ENCODE data around the gene ANK3. TPM values are rescaled to one million over a fixed set of nuclear protein-coding genes. Genes with fewer than 3 reads are reported as not detected.
A peak's percentile ranks its signal among the peaks of the same experiment; 100 is the strongest.

The ANK3 gene
- total and polyA plus RNA-seq, 2 donors from 2014 or later = 38.2 to 214 TPM

- DNase-seq (no peak), FAIRE-seq (no peak)
- peaks cover 0 to 2% (median 0%) of the 10 kb centered on the region in 3 donors for H3K36me3 ChIP-seq (ENCODE audit: control insufficient read depth in 2 of 3, insufficient read depth in 3 of 3, low read length in 3 of 3)
- no peak overlapping the region for H3K4me3 ChIP-seq (ENCODE audit: low read length in 3 of 3)
- no peaks in the 10 kb centered on the region for H3K9me3 ChIP-seq (ENCODE audit: control insufficient read depth in 2 of 3, insufficient read depth in 1 of 3, low read length in 3 of 3)
- H3K9ac ChIP-seq (ENCODE audit: low read length in 3 of 3) = no peak overlapping the region
- intact Hi-C loops (cut with DNase I) = loop anchor here (10.0 kb wide), 1 partner anchor 229 kb away; no protein-coding TSS in a partner anchor
- TF ChIP-seq, protein P1, sequence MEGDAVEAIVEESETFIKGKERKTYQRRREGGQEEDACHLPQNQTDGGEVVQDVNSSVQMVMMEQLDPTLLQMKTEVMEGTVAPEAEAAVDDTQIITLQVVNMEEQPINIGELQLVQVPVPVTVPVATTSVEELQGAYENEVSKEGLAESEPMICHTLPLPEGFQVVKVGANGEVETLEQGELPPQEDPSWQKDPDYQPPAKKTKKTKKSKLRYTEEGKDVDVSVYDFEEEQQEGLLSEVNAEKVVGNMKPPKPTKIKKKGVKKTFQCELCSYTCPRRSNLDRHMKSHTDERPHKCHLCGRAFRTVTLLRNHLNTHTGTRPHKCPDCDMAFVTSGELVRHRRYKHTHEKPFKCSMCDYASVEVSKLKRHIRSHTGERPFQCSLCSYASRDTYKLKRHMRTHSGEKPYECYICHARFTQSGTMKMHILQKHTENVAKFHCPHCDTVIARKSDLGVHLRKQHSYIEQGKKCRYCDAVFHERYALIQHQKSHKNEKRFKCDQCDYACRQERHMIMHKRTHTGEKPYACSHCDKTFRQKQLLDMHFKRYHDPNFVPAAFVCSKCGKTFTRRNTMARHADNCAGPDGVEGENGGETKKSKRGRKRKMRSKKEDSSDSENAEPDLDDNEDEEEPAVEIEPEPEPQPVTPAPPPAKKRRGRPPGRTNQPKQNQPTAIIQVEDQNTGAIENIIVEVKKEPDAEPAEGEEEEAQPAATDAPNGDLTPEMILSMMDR (IDR thresholded peaks at IDR 0.05; ENCODE audit: borderline replicate concordance, extremely low read depth, insufficient read depth) = no peak
- H3K4me1 ChIP-seq (ENCODE audit: control insufficient read depth in 2 of 3, insufficient read depth in 2 of 3, low read depth in 1 of 3, low read length in 3 of 3) = peaks cover 0 to 6% (median 2%) of the 10 kb centered on the region in 3 donors
- H3K27me3 ChIP-seq (ENCODE audit: control insufficient read depth, insufficient read depth, low read length) = no peaks in the 10 kb centered on the region
- H3K27ac ChIP-seq (ENCODE audit: low read depth in 2 of 2, low read length in 2 of 2) = no peak overlapping the region
Measured at GRCh38 chr10:60205741-60206140, 183.9 kb downstream of the ANK3 start.

DNA sequence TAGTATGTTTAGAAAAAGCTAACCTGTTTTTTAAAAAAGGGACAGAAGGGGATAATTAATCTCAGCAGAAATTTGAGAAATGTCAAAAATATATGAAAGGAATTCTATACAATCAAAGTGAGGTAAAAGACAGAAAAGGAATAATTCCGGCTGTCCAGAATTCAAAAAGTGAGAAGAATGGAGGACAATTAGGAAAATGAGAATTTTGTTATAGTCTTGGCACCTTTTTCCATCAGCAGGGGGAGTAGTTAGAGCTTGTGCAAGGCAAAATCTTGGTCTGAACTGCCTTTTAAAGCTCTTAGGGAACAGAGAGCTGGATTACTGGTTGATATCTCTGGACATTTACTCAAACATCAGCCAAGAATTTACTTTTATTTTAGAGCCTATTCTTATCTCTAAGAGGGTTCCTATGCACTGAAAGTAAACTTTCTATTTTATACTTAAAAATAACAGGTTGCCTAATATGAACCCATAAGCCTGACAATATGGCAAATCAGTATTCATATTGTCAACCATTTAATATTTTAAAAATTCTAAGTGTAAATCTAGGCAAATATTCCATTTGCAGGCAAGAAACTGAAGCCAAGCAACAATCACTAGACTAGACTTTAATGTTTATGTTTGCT, 185.6 kb downstream of the ANK3 start:
- H3K27me3 ChIP-seq (ENCODE audit: control insufficient read depth, insufficient read depth, low read length) = no peaks in the 10 kb centered on the region
- H3K4me3 ChIP-seq (ENCODE audit: low read length in 3 of 3) = no peak overlapping the region
- H3K4me1 ChIP-seq (ENCODE audit: control insufficient read depth in 2 of 3, insufficient read depth in 2 of 3, low read depth in 1 of 3, low read length in 3 of 3) = peaks cover 0 to 10% (median 8%) of the 10 kb centered on the region in 3 donors
- H3K9ac ChIP-seq (ENCODE audit: low read length in 3 of 3) = no peak overlapping the region
- DNase-seq (peak in 2 of 5 donors; percentile 34 to 57), FAIRE-seq (no peak)
- H3K9me3 ChIP-seq (ENCODE audit: control insufficient read depth in 2 of 3, insufficient read depth in 1 of 3, low read length in 3 of 3) = no peaks in the 10 kb centered on the region
- TF ChIP-seq, protein P1 (IDR thresholded peaks at IDR 0.05; ENCODE audit: borderline replicate concordance, extremely low read depth, insufficient read depth) = peak; percentile 58
- intact Hi-C loops (cut with DNase I) = loop anchor here (10.0 kb wide), 1 partner anchor 231 kb away; no protein-coding TSS in a partner anchor
- no peak overlapping the region for H3K27ac ChIP-seq (ENCODE audit: low read depth in 2 of 2, low read length in 2 of 2)
- peaks cover 0 to 2% (median 0%) of the 10 kb centered on the region in 3 donors for H3K36me3 ChIP-seq (ENCODE audit: control insufficient read depth in 2 of 3, insufficient read depth in 3 of 3, low read length in 3 of 3)

- Histone ChIP-seq H3K4me1 (ENCODE audit: control insufficient read depth in 2 of 3, insufficient read depth in 2 of 3, low read depth in 1 of 3, low read length in 3 of 3) (peaks cover 0 to 6% (median 5%) of the 10 kb centered on the region in 3 donors), H3K9me3 (ENCODE audit: control insufficient read depth in 2 of 3, insufficient read depth in 1 of 3, low read length in 3 of 3) (no peaks in the 10 kb centered on the region), H3K27me3 (ENCODE audit: control insufficient read depth, insufficient read depth, low read length) (no peaks in the 10 kb centered on the region), H3K9ac (ENCODE audit: low read length in 3 of 3) (no peak overlapping the region), H3K27ac (ENCODE audit: low read depth in 2 of 2, low read length in 2 of 2) (no peak overlapping the region), H3K36me3 (ENCODE audit: control insufficient read depth in 2 of 3, insufficient read depth in 3 of 3, low read length in 3 of 3) (peaks cover 0 to 4% (median 0%) of the 10 kb centered on the region in 3 donors), H3K4me3 (ENCODE audit: low read length in 3 of 3) (no peak overlapping the region)
- no peak for DNase-seq
- FAIRE-seq = no peak
- TF ChIP-seq, protein P1 (IDR thresholded peaks at IDR 0.05; ENCODE audit: borderline replicate concordance, extremely low read depth, insufficient read depth) = no peak
- intact Hi-C loops (cut with DNase I) = loop anchor here (10.0 kb wide), 1 partner anchor 234 kb away; no protein-coding TSS in a partner anchor
Measured at GRCh38 chr10:60200682-60201053, 189.0 kb downstream of the ANK3 start.

All from kidney (tissue), 14 donors.